Hepatic stellate cell (primary cell): ENCODE data around the gene THADA.
"Not testable (repeated sequence)": the region's sequence is repeated elsewhere in the genome, so short reads cannot be mapped to it uniquely, and the experiment has no call there.

Source experiments
- DNase-seq: peaks from one replicate; pipeline ENCODE4 v3.0.0; 2011; ENCODE audit warnings: low spot score

The THADA gene, protein sequence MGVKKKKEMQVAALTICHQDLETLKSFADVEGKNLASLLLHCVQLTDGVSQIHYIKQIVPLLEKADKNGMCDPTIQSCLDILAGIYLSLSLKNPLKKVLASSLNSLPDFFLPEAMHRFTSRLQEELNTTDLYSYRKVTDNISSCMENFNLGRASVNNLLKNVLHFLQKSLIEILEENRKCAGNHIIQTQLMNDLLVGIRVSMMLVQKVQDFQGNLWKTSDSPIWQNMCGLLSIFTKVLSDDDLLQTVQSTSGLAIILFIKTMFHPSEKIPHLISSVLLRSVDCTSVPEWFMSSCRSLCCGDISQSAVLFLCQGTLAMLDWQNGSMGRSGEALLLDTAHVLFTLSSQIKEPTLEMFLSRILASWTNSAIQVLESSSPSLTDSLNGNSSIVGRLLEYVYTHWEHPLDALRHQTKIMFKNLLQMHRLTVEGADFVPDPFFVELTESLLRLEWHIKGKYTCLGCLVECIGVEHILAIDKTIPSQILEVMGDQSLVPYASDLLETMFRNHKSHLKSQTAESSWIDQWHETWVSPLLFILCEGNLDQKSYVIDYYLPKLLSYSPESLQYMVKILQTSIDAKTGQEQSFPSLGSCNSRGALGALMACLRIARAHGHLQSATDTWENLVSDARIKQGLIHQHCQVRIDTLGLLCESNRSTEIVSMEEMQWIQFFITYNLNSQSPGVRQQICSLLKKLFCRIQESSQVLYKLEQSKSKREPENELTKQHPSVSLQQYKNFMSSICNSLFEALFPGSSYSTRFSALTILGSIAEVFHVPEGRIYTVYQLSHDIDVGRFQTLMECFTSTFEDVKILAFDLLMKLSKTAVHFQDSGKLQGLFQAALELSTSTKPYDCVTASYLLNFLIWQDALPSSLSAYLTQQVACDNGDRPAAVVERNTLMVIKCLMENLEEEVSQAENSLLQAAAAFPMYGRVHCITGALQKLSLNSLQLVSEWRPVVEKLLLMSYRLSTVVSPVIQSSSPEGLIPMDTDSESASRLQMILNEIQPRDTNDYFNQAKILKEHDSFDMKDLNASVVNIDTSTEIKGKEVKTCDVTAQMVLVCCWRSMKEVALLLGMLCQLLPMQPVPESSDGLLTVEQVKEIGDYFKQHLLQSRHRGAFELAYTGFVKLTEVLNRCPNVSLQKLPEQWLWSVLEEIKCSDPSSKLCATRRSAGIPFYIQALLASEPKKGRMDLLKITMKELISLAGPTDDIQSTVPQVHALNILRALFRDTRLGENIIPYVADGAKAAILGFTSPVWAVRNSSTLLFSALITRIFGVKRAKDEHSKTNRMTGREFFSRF (N-terminal part only)

GRCh38 chr2:43595603-43596412 is at the start of gene THADA:
TSS of gene THADA (minus strand) at chr2:43596038. CDS start at chr2:43592392, 3,646 bp downstream.
- peak; percentile 95 for DNase-seq

- no peak for DNase-seq
Measured at GRCh38 chr2:43643680-43644079, 47.8 kb upstream of the THADA start.

DNA sequence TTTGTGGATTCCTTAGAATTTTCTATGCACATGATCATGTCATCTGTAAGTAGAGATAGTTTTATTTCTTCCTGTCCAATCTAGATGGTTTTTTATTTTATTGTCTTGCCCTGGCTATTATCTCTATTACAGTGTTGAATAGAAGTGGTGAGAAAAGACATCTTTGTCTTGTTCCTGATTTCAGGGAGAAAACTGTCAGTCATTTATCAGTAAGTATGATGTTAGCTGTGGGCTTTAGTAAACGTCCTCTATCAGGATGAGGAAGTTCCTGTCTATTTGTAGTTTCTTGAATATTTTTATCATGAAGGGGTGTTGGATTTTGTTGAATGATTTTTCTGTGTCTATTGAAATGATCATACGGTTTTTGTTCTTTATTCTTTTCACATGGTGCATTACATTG is 46.5 kb upstream of the THADA start:
- no peak for DNase-seq

DNA sequence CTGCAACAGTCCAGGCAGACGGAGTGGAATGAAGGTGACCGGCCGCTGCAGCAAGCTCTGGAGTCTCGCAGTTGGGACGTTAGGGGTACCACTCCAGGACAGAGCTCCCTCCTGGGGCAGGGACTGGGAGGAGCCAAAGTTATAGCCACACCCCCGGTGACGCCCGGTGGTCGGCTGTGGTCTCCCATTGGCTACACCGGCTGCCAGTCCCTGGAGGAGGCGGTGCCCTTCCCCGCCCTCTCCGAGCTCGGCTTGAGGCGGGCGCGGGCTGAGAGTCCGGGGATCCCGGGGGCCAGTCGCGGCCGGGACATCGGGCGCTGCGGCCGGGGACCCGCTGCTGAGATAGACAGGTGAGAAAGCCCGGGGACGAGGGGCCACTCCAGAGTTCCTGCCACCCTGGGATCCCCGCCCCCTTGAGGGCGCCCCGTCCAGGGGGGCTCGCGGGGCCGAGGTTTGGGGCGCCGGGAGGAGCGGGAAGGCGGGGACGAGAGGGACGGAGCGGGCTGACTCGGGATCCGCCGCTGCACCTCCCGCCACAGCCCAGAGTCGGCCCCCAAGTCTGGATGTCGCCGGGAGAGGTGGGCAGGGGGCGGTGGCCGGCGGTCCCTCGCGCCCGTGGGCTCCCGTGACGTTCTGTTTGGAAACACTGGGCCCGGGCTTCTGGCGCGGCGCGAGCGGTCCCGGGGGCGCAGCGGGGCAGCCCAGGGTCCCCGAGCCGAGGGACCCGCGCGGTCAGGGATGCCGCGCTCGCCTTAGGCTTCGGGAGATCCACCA is 41.4 kb upstream of the THADA start, which contains the start of gene PLEKHH2:
TSS of gene PLEKHH2 (plus strand) at position 231 of the 774 bp plus-strand sequence. CDS start 7,414 bp downstream, outside the sequence.
- DNase-seq = peak; percentile 95

DNA sequence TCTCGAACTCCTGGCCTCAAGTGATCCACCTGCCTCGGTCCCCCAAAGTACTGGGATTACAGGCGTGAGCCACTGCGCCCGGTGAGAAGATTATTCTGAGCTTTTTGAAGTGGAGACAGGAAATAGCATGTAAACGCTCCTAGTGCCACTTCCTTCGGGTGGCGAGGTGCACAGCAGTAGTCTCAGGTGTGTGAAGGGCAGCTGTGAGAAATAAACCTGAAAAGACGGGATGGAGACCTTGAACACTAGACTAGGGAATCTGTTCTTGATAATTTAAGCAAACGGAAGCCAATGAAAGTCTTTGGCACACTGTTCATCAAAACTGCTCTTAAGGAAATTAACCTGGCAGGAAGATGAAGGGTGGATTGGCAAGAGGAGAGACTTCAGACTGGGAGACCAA is 40.8 kb upstream of the THADA start:
- DNase-seq = no peak

- DNase-seq = not testable (repeated sequence)
Measured at GRCh38 chr2:43636153-43636552, 40.3 kb upstream of the THADA start.

DNA sequence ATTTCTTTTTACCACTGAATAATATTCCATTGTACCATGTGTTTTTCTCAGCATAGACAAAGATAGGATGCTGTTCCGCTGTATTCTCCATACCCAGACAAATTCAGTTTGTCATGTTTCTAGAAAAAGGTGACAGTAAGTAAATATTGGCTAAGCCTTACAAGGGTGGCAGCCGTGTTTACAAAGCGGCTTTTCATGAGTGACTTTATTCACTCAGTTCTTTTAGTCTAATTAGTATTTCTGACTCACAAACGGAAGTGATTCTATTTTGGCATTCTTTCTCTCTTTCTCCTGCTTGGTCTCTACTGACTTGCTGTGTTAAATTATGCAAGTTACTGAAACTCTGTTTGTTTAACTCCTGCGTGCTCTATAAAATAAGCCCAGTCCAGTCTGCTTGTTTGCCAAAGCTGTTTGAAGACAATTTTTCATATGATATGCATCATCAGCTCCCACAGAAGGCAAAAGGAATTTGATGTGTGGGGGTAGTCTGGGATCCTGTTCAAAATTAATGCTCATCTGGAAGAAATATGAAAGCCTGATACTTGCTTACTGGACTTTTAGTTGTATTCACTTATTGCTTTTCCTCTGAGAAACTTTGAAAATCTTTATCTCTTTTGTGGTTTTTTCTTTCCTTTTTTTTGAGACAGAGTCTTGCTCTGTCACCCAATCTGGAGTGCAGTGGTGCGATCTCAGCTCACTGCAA is 38.9 kb upstream of the THADA start:
- DNase-seq = peak; percentile 31

DNA sequence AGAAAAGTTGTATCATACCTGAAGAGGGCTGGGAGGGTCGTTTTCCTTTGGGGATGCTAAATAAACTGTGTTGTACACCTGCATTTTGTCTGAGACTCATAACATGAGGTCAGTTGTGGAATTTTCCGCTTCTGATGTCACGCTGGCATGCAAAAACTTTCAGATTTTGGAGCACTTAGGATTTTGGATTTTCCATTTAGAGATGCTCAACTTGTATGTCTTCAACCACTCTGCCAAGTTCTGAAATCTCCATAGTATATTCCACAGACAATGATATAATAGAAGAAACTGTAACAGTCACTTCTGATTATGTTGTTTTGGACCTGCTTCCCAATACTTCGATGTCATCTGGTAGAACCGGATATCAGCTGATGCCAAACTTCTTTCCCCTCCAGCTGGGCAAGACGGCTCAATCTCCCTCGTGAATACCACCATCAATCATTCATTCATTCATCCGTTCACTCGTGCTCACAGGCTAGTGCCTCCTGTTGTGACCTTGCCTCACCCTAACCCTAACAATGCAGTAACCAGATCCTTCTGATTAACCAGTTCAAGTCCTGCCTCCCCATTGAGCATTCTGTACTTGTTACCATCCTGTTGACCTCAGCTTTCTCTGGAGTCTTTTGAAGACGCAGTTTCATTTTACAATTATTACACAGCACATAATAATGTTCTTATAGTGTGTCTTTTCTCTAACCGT is 35.9 kb upstream of the THADA start:
- DNase-seq = no peak

- DNase-seq = no peak
Measured at GRCh38 chr2:43622931-43623451, 27.2 kb upstream of the THADA start.

DNA sequence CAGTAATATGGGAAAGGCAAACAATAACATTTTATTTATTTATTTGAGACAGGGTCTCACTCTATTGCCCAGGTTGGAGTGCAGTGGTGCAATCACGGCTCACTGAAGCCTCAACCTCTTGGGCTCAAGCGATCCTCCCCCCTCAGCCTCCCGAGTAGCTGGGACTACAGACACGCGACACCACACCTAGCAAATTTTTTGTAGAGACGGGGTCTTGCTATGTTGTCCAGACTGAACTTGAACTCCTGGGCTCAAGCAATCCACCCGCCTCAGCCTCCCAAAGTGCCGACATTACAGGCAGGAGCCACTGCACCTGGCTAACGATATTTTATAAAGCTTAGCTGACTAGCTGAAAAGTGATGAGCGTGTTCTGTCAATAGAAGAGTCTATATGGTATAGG is 23.7 kb upstream of the THADA start:
- DNase-seq = no peak

- DNase-seq = peak; percentile 40
Measured at GRCh38 chr2:43616967-43617680, 21.3 kb upstream of the THADA start.

DNA sequence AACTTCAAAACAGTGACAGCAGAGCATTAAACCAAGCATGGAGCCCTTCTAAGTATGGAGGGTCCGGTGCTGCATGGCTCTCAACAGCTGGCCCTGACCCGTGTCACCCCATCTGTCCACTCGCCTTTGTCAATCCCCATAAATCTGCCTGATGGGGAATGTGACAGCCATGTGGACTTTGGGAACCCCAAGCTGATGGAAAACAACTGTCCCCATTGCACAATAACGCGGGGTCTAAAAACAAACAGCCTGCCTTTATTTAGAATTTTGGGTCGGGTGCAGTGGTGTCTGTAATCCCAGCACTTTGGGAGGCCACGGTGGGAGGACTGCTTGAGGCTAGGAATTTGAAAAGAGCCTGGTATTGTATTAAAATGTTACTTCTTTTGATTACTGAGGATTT is 17.1 kb upstream of the THADA start:
- no peak for DNase-seq

GRCh38 chr2:43611987-43612894 is 16.4 kb upstream of the THADA start:
- peak; percentile 48 for DNase-seq

DNA sequence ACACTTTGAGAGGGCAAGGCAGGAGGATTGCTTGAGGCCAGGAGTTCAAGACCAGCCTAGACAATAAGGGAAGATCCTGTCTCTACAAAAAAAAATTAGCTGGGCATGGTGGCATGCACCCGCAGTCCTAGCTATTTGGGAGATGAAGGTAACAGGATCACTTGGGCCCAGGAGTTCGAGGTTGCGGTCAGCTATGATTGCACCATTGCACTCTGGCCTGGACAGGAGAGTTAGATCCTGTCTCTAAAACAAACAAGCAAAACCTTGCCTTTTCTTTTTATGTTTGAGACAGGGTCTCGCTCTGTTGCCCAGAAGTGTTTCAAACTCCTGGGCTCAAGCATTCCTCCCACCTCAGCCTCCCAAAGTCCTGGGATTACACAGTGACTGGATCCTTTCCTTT is 14.5 kb upstream of the THADA start:
- DNase-seq = no peak

- DNase-seq = peak; percentile 25
Measured at GRCh38 chr2:43609290-43609918, 13.6 kb upstream of the THADA start.

DNA sequence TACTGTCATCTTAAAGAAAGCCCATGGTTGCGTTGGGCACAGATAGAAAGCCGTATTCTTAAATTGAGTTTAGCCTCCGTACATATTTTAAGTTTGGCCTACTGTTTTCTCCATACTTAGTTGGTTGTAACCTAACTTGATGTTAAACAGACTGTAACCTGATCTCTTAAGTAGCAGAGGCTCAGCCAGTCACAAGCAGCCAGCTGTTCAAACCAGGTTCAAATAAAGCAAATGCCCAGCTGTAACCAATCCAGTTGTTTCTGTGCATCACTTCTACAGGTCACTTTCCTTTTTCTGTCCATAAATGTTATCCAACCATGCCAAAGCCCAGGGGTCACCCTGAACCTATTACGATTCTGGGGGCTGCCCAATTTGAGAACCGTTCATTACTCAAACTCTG is 10.0 kb upstream of the THADA start:
- no peak for DNase-seq
